HG02798 (cell line): Measurements from ENCODE around the gene KHSRP.
"Not testable (repeated sequence)": the region's sequence is repeated elsewhere in the genome, so short reads cannot be mapped to it uniquely, and the experiment has no call there.

Source experiments
- ATAC-seq: cut with Tn5 transposase; IDR thresholded peaks from one replicate; pipeline ENCODE4 v1.9.1; 2021; ENCODE audit warnings: mild to moderate bottlenecking; ENCODE audit not compliant: unreplicated experiment, poor library complexity

Gene KHSRP

DNA sequence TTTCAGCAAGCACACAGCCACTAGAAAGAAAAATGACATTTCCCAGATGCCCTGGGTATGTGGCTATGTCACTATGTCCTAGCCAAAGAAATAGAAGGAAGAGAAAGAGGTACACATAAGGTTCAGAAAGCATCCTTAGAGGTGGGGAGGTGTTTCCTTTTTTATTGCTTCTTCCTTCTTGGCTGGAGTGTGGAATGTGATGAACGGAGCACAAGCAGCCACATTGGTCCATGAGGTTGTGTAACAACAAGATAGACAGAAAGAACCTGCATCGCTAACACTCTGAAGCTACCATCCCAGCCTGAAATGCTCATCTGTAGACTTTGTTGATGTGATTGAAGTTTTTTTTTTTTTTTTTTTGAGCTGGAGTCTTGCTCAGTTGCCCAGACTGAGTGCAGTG is 28.3 kb upstream of the KHSRP start:
- ATAC-seq = no peak

DNA sequence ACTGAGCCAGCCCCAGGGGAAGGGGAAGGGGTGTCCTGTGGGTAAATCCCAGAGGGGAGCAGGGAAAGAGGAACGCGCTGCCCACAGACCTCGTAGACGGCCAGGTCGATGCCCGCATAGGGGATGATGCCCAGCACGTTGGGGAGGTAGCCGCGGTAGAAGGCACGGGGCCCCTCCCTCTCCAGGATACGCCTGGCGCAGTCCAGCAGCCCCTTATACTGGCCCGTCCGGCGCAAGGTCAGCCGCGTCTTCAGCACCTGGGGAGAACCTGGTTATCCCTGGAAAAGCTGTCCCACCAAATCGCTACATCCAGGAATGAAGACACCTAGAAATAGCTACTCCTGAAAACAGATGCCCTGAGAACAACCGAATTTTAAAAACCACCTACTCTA is 27.6 kb upstream of the KHSRP start:
- no peak for ATAC-seq

DNA sequence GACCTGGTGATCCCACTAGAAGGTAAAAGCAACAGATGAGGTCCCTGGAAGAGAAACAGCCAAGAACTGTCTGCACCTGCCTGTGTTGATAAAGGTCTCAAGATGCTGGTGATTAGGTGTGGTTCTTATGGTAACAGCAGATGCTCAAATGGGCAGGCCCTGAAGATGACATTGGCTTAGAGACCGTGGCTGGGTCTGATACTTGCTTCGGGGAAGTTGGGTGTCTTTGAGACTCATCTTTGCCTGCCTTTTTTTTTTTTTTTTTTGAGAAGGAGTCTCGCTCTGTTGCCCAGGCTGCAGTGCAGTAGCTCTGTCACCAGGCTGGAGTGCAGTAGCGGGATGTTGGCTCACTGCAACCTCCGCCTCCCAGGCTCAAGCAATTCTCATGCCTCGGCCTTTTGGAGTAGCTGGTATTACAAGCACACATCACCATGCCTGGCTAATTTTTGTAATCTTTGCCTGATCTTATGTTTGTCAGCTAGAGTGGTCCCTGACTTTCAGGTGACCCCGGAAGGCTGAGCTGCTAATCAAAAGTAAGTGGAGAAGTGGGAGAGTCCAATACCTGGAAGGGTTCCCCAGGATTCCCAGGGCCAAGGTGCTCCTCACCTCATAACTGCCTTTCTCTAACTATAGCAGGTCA is 27.1 kb upstream of the KHSRP start:
- ATAC-seq = no peak

DNA sequence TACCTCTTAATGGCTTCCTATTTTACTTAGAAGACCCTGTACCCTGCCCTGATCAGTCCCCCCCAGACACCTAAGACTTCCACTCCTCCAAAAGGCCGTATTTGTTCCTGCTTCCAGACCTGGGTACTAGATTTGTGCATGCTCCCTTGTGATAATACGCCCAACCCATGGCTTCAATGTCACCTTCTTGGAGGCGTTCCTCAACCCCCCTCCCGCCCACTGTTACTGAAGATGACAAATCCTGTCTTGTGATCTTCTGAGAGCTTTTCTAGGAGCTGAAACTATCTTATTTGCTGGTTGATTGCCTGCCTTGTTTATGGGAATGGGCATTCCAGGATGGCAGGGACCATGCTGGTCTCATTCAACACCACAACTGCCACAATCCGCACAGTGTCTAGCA is 25.6 kb upstream of the KHSRP start:
- ATAC-seq = no peak

DNA sequence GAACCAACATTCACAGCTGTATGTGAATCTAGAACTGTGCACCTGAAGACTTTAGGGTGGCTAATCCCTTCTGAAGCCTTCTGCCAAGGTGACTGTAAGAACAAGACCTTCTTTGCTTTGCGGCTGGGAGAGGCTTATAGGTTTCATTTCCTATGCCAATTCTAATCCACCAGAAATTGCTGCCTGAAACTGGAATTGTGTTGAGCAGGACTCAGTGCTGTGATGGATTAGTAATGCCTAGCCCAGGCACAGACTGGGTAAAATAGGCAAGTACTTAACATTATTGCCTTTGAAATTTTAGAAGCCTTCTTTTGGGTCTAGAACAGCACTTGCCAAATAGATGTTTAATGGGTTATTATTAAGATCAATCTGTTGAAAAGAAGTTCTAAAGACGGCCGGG is 23.4 kb upstream of the KHSRP start:
- no peak for ATAC-seq

DNA sequence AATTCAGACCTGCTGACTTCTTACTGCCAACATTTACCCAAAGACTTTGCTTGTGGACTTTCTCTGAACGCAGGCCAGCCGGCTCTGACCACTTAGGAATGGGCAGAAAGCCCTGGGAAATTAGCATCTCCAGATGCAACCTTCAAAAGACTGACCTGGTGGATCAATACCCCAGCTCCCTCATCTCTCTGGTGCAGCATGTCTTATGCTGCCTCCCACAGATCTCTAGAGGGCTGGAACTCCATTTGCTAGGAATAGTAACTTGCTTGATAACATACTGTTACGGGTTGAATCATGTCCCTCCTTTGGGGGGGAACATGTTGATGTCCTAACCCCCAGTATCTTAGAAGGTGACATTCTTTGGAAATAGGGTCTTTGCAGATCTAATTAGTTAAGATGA is 21.8 kb upstream of the KHSRP start:
- no peak for ATAC-seq

DNA sequence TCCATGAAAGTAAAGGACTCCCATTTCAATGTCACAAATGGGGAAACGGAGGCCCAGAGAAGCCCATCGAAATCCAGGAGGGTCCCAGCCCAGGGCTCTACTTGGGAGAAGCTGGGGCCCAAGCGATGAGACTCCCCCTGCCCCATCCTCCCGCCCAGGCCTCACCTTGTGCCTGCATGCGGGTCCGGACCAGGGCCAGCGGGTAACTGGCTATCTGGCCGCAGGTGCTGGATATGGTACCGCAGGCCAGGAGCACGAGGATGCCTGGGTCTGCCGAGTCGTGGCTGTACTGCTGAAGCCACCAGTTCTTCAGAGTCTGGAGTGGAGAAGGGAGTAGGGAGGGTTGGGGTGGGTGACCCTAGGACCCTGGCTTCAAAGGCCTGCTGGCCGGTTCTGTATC is 19.4 kb upstream of the KHSRP start:
- ATAC-seq = no peak

DNA sequence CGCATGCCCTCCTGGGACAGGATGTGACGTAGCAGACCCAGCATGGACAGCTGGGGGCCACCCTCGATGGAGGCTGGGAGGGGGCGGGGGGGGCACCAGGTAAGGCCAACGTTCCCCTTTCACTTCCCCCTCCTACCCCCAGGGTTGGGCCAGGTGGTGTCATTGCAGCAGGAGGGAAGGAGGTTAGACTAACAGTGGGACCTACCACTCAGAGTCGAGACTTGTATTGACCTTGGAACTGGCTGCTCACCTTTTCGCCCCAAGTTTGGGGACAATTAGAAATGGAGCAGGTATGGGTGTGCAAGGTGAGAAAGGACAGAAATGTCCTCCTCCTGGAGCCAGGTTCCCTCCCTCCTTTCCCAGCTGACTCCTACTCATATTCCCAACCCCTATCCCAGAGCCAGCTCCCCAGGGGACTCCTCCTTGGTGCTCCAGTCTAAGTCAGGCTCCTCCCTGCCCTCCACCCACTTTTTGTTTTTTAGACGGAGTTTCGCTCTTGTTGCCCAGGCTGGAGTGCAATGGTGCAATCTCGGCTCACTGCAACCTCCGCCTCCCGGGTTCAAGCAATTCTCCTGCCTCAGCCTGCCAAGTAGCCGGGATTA is 17.6 kb upstream of the KHSRP start:
- ATAC-seq = no peak

DNA sequence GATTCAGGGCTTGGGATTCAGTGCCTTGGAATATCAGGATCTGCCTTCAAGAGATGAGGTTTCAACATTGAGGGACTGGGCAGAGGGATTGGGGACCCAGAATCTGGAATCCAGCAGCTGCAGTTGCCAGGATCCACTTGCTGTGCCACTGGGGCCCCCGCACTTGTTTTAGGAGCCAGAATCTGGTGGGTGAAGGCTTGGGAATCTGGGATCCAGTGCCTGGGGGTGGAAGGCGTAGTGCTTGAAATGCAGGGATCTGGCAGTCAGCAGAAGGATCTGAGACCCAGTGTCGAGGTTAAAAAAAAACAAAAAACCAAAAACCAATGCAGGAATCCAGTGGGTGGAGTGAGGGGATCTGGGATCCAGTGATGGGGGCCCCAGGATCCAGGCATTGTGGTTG is 16.3 kb upstream of the KHSRP start:
- no peak for ATAC-seq

DNA sequence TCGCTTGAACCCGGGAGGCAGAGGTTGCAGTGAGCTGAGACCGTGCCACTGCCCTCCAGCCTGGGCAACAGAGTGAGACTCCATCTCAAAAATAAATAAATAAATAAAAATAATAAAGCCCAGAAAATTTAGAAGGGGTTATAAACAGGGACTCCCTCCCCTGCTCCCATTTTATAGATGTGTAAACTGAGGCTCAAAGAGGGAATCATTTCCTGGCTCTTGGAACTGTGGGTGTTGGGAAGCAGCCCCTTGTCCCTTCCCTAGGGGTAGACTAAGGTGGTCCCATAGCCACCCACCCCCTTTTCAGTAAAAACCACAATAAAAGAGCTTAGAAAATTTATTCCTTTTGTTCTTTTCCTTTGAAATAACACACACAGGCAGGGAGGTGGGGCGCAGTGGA is 15.1 kb upstream of the KHSRP start:
- no peak for ATAC-seq

DNA sequence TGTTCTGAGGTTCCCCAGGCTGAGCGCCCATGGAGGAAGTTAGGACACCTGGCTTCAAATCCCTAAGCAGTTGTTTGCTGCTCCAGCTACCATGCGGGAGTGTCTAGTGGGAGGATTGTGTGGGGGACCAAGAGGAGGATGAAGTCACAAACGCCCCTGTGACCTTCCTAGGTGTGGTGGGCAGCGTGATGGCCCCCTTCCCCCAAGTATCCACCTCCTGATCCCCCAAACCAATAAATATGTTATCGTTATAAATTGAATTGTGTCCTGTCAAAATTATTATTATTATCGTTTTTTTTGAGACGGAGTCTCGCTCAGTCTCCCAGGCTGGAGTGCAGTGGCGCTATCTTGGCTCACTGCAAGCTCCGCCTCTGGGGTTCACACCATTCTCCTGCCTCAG is 9.1 kb upstream of the KHSRP start, which contains the start of gene SLC25A41:
TSS of gene SLC25A41 (minus strand) at position 101 of the 400 bp plus-strand sequence. CDS start at position 31, 70 bp downstream.
- ATAC-seq = no peak

DNA sequence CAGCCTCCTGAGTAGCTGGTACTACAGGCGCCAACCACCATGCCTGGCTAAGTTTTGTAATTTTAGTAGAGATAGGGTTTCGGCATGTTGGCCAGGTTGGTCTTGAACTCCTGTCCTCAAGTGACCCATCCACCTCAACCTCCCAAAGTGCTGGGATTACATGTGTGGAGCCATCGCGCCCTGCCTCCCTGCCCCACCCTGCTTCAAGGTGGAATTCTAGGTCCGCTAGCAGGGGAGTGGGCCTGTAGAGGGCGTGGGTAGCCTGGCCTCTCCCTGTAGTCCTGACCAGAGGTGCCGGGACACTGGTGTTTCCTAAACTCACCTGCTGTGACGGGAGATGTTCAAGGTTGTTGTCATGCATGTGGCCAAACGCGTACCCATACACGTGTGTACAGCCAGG is 8.6 kb upstream of the KHSRP start:
- ATAC-seq = no peak

DNA sequence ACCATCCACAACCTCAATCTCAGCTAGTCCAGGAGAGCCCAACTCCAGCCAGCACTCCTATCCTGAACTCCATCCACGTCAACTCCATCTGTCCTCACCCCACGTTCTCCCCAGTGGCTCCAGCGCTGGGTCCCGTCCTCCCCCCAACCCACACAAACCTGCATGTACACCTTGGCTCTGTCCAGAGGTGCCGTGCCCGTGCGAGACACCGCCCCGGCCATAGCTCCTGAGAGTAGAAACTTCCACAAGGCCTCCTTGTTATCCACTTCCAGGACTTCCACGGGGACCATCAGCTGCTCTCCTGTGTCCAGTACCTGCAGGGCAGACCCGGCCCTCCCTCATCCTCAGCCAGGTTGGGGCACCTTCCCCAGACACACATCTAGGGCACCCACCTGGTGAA is 7.3 kb upstream of the KHSRP start:
- ATAC-seq = no peak

DNA sequence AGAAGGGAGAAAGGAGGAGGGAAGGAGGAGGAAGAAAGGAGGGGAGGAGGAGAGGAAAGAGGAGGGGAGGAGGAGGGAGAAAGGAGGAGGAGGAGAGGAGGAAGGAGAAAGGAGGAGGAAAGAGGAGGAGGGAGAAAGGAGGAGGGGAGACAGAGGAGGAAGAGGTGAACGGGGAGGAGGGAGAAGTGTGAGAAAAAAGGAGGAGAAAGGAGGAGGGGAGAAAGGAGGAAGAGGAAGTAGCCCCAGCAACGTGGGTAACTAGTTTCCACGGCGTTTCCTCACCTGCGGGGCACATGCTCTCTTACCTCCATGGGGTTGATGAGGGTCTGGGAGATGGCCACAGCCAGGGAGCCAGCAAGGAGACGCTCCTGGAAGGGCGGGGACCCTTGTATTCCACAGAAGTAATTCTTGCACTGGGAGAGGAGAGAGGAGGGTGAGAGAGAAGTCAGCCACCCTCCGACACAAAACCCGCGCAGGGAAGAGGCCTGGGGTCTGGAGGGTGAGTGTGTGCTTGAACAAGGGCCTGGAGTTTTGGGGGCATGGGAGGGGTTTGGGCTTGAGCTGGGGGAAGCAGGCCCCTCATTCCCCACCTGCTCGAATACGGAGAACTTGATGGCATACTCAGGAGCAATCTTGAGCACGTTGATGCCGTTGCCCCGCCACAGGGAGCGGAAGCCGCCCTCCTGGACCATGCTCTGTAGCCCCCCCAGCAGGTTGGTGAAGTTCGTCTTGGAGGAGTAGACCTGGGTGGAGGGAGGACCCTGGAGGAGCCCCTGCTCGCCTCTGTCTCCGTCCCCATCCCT is 5.0 kb upstream of the KHSRP start:
- ATAC-seq = no peak

DNA sequence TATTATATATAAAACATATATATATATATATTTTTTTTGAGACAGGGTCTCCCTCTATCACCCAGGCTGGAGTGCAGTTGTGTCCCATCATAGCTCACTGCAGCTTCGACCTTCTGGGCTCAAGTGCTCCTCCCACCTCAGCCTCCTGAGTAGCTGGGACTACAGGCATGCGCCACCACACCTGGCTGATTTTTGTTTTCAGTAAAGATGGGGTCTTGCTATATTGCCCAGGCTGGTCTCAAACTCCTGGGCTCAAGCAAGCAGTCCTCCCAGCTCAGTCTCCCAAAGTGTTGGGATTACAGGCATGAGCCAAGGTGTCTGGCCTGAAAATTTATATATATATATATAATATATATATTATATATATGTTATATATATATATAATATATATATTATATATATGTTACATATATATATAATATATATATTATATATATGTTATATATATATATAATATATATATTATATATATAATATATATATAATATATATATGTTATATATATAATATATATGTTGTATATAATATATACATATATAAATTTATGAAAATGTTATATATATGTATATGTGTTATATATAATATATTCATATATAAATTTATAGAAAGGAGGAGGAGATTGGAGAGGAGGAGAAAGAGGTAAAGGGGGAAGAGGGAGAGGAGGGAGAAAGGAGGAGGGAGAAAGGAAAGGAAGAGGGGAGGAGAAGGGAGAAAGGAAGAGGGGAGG is 4.2 kb upstream of the KHSRP start:
- not testable (repeated sequence) for ATAC-seq

DNA sequence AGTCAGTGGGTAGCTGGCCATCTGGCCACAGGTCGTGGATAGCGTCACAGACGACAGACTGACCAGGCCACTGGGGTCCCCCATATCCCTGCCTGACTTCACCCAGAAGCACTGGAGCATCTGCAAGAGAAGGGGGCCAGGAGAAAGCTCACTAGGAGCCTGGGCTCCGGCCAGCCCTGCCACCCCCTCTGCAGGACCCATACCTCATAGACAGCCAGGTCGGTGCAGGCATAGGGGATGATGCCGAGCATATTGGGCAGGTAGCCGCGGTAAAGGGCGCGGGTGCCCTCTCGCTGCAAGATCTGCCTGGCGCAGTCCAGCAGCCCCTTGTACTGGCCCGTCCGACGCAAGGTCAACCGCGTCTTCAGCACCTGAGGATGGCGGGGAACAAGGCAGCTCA is 2.5 kb upstream of the KHSRP start:
- no peak for ATAC-seq

DNA sequence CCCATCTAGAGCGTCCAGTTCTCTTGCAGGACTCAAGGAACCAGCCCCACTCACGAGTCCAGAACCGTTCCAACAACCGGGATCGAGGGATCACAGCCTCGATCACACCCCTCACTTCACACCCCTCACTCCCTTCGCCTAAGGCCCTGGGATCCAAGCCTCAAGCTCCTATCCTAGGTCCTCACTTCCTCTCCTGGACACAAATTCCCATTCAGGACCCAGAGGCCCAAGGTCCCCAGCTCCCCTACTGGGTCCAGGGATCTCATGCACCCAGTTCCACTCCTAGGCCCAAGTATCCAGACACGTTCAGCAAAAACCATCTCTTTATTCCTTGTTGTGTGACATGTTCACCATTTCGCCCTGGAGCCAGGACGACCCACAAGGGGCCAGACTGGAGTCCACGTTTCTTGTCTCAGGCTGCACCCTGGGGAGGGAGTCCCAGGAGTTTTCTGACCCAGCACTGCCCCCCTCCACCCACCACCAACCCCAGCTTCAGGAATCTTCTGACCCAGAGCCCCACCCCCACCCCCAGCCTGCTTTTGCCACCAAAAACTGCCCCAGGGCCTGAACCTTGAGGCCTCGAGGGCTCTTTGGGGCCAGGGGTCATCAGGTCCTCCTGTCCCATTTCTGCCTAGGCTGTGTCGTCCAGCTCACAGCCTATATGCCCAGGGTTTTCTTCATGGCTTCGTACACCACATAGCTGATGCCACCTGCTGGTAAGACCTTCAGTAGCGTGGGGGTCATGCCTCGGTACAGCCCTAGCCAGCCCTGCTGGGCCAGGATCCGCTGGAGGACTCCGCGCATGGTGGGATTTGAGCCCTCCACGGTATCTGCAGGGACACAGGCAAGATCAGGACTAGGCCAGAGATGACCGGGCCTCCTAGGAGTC is 1.4 kb upstream of the KHSRP start:
- ATAC-seq = no peak

DNA sequence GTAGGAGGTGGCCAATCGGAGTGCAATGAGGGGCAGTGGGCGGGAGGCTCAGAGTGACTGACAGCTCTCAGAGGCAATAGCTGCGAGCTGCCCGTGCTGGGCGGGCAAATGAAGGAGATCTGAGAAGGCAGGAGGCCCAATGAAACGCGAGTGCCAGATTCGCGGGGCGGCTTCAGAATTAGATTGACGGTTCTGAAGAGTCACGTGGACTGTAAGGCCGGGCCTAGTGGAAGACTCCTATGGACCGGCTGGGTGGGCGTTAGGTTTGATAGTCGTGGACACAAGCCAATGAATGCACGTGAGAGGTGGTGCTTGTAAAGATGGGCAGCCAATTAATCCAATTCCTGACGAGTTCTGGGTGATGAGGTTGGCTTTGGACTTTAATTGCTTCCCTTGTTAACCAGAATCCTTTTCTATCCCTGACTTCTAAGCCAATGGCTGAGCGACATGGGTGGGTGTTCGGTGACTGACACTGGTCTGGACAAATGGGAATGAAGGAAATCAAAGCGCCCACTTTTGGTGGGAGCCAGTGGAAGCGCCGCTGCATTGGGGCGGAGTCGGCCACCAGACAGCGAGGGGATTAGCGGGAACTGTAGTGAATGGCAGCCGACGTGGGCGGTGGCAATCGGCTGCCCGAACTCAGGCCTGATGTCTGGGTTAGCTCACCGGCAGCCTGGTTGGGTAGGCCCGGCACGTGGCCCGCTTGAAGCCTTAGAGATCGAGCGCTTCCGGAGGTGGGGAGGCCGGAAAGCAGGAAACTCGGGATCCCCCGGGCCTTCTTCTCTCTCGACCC is 524 bp upstream of the KHSRP start:
- ATAC-seq = peak; percentile 90

DNA sequence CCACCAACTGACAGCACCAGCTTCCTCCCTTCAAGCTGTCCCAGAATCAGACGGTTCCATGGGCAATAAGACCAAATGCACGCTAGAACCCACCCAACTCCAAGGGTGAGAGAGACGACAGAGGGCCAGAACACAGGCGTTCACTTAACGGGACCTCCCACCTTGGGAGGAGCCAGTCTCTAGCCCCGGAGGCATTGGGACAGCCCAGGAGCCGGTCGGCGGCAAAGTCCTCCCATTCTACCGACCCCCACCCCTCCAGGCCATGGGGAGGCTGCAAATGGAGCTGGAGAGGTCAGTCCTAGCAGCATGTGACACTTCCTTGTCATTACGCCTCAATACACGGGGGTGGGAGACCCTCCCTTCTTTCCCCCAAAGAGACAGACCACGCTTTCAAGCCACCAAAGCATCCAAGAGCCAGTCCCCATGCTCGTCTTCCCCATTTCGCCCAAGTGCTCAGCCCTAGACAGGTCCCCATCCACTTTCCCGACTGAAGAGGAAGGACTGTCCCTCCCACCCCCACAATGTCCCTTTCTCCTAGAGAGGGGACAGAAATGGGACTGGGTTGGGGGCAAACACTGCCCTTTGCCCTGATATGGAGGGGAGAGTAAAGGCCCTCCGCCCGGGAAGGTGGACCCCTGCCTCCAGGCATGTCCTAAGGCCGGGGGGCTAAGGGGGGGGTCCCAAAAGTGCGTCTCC is 964 bp downstream of the KHSRP start:
- ATAC-seq = no peak
